ENCODE results near the gene BBC3.

Gene BBC3

GRCh38 chr19:47274071-47274890, 43.3 kb upstream of the BBC3 start, which contains the start of gene INAFM1:
Gene INAFM1, plus strand, starts transcription at chr19:47274885. Its CDS starts 35 bp downstream, at chr19:47274920.
- H3K27me3 ChIP-seq (replicated peaks; ENCODE audit: control insufficient read depth, insufficient read depth, low read length), result no peaks in the 10 kb centered on the region
- peak; percentile 94 for DNase-seq (ENCODE audit: extremely low read depth, insufficient read length)
- TF ChIP-seq, protein P1, sequence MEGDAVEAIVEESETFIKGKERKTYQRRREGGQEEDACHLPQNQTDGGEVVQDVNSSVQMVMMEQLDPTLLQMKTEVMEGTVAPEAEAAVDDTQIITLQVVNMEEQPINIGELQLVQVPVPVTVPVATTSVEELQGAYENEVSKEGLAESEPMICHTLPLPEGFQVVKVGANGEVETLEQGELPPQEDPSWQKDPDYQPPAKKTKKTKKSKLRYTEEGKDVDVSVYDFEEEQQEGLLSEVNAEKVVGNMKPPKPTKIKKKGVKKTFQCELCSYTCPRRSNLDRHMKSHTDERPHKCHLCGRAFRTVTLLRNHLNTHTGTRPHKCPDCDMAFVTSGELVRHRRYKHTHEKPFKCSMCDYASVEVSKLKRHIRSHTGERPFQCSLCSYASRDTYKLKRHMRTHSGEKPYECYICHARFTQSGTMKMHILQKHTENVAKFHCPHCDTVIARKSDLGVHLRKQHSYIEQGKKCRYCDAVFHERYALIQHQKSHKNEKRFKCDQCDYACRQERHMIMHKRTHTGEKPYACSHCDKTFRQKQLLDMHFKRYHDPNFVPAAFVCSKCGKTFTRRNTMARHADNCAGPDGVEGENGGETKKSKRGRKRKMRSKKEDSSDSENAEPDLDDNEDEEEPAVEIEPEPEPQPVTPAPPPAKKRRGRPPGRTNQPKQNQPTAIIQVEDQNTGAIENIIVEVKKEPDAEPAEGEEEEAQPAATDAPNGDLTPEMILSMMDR (IDR thresholded peaks at IDR 0.05; ENCODE audit: insufficient read depth, low read length, poor library complexity, severe bottlenecking), result no peak

DNA sequence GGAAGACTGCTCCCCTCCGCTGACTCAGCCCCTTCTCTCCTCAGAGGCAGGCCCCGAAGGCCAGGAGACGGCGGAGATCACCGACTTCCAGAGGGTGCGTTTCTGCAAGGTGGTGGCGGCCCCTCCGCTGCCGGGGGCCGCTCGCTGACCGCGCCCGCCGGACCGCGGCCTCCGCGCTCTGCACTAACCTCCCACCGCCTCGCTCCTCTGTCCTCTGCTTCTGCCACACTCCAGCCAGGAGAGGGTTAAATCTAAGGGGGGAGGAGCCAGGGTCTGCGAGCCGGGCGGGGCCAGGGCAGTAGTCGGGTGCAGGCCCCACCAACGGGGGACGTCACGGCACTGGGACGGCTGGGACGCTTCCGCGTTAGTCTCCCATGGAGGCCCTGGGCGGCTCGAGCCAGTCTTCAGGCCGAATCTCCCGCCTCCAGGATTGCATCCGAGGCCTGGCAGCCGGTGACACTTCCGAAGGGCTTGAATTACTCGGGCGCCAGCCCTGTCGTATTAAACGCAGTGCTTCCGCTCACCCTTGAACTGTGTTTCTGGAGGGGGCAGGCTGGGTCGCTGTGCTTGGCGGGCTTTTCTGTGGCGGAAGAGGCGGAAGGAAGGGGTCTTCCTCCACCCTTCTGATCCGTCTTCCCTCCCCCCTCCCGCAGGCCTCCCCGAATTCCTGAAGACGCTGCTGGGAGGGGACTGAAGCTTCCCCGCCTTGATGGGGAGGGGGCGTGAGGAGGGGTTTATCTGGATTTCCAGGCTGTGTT, 42.5 kb upstream of the BBC3 start:
- no peaks in the 10 kb centered on the region for H3K27me3 ChIP-seq (replicated peaks; ENCODE audit: control insufficient read depth, insufficient read depth, low read length)
- DNase-seq (ENCODE audit: extremely low read depth, insufficient read length), result peak; percentile 90
- H3K36me3 ChIP-seq (ENCODE audit: control insufficient read depth, insufficient read depth, low read length), result peaks cover 8% of the 10 kb centered on the region
- TF ChIP-seq, protein P1 (IDR thresholded peaks at IDR 0.05; ENCODE audit: insufficient read depth, low read length, poor library complexity, severe bottlenecking), result no peak
- H3K4me3 ChIP-seq (replicated peaks; ENCODE audit: low read depth, low read length), result peak overlapping the region; percentile 87

More at GRCh38 chr19:47274071-47274890, 43.3 kb upstream of the BBC3 start, which contains the start of gene INAFM1:
- peaks cover 8% of the 10 kb centered on the region for H3K36me3 ChIP-seq (ENCODE audit: control insufficient read depth, insufficient read depth, low read length)
- peak within 1 kb of the TSS; percentile 87 for H3K4me3 ChIP-seq (replicated peaks; ENCODE audit: low read depth, low read length)

DNA sequence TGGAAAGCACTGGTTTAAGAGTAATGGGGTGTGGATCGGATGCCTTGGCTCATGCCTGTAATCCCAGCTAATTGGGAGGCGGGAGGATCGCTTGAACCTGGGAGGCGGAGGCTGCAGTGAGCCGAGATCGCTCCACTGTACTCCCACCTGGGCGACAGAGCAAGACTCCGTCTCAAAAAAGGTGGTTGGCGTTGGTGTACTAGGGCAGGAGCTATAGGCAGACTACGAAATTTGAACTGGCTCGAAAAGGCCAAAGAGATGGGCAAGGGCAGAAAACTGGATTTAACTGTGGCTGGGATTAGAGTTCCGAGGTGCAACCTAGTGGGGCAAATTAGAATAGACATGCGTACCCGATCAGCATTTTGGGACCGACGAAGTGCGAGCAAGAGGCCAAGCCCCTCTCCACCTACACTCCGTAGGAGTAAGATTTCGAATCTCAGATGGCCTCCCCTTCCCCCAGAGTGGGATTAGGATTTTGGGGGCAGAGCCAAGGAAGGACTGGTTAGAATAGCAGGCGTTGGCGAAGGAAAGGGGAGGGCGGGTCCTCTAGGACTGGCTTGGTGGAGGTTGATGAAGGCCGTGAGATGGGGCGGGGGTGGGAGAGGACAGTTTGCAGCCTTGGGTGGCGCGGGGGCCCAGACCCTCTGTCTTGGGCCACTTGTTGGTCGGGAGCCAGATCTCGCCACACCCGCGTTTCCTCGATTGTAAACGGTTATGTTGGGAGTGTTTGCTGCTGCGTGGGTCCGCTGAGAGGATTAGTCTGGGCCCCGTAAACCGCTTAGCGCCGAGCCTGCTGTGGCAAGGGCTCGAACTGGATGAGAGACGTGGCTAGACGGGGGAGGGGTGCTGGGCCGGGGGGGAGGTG, 41.7 kb upstream of the BBC3 start:
- Histone ChIP-seq H3K27me3 (replicated peaks; ENCODE audit: control insufficient read depth, insufficient read depth, low read length) (no peaks in the 10 kb centered on the region), H3K36me3 (ENCODE audit: control insufficient read depth, insufficient read depth, low read length) (peaks cover 8% of the 10 kb centered on the region), H3K4me3 (replicated peaks; ENCODE audit: low read depth, low read length) (peak overlapping the region; percentile 87)
- DNase-seq (ENCODE audit: extremely low read depth, insufficient read length), result no peak
- TF ChIP-seq, protein P1 (IDR thresholded peaks at IDR 0.05; ENCODE audit: insufficient read depth, low read length, poor library complexity, severe bottlenecking), result no peak

DNA sequence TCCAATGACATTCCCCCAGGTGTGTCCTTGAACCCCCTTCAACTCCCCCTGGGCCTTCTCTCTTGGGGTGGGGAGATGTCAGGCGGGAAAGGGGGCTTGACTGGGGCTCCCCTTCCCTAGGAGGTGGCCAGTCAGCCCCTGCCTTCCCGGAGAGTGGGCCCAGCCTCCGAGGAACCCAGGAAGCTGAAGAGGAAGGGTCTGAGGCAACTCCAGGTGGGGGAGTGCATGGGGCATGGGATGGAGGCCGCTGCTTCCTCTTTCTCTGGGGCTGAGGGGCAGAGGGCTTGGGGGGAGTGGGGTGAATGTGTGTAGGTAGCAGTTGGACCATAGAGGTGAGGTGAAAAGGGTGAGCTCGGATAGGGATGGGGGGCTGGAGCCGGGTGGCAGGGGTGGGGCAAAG, 41.0 kb upstream of the BBC3 start:
- TF ChIP-seq, protein P1 (IDR thresholded peaks at IDR 0.05; ENCODE audit: insufficient read depth, low read length, poor library complexity, severe bottlenecking), result no peak
- Histone ChIP-seq H3K4me3 (replicated peaks; ENCODE audit: low read depth, low read length) (no peak overlapping the region), H3K27me3 (replicated peaks; ENCODE audit: control insufficient read depth, insufficient read depth, low read length) (no peaks in the 10 kb centered on the region), H3K36me3 (ENCODE audit: control insufficient read depth, insufficient read depth, low read length) (peaks cover 10% of the 10 kb centered on the region)
- DNase-seq (ENCODE audit: extremely low read depth, insufficient read length), result no peak

DNA sequence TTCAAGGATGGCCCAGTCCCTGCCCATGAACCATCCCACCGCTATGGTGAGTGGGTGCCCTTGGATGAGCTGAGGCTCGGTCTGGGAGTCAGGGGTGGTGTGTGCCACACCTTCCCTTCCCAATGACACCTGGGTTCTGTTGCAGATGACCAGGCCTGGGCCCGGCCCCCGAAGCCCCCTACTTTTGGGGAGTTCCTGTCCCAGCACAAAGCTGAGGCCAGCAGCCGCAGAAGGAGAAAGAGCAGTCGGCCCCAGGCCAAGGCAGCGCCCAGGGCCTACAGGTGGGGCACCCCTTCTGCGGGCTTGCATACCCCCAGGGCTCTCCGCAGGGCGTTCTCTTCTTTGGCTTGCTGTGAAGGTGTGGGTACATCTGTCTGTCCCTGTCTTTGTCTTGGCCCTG, 39.4 kb upstream of the BBC3 start:
- peaks cover 15% of the 10 kb centered on the region for H3K36me3 ChIP-seq (ENCODE audit: control insufficient read depth, insufficient read depth, low read length)
- TF ChIP-seq, protein P1 (IDR thresholded peaks at IDR 0.05; ENCODE audit: insufficient read depth, low read length, poor library complexity, severe bottlenecking), result no peak
- no peak overlapping the region for H3K4me3 ChIP-seq (replicated peaks; ENCODE audit: low read depth, low read length)
- no peaks in the 10 kb centered on the region for H3K27me3 ChIP-seq (replicated peaks; ENCODE audit: control insufficient read depth, insufficient read depth, low read length)
- DNase-seq (ENCODE audit: extremely low read depth, insufficient read length), result no peak

All from GM06990 (cell line).